GM20000 (cell line): ENCODE data around the gene UGT2B17.
"Not testable (repeated sequence)": the region's sequence is repeated elsewhere in the genome, so short reads cannot be mapped to it uniquely, and the experiment has no call there.

Experiments used
- DNase-seq: peaks from one replicate; pipeline ENCODE4 v3.0.0; 2012; ENCODE audit warnings: low spot score
- CTCF ChIP-seq: IDR thresholded peaks from 2 replicates; pipeline ENCODE4 v1.5.1; 2012; ENCODE audit warnings: mild to moderate bottlenecking, control low read depth; ENCODE audit errors: extremely low read depth, missing control alignments

The UGT2B17 gene

GRCh38 chr4:68581383-68582338 lies 5.5 kb upstream of the UGT2B17 start:
- no peak for DNase-seq
- no peak for TF ChIP-seq CTCF

- no peak for TF ChIP-seq CTCF
Measured at GRCh38 chr4:68577590-68577989, 1.5 kb upstream of the UGT2B17 start.

GRCh38 chr4:68575636-68576035 lies 486 bp downstream of the UGT2B17 start:
- not testable (repeated sequence) for DNase-seq

More at GRCh38 chr4:68577590-68577989, 1.5 kb upstream of the UGT2B17 start:
- DNase-seq, result no peak

GRCh38 chr4:68575081-68575480 lies 1.0 kb downstream of the UGT2B17 start:
- no peak for DNase-seq
- TF ChIP-seq CTCF, result no peak

GRCh38 chr4:68572653-68573170 lies 3.4 kb downstream of the UGT2B17 start:
- TF ChIP-seq CTCF, result no peak
- no peak for DNase-seq

- DNase-seq, result no peak
- no peak for TF ChIP-seq CTCF
Measured at GRCh38 chr4:68570122-68570507, 6.0 kb downstream of the UGT2B17 start.

GRCh38 chr4:68569466-68570121 lies 6.5 kb downstream of the UGT2B17 start:
- DNase-seq, result no peak

GRCh38 chr4:68569036-68569435 lies 7.1 kb downstream of the UGT2B17 start:
- DNase-seq, result not testable (repeated sequence)

More at GRCh38 chr4:68569466-68570121, 6.5 kb downstream of the UGT2B17 start:
- TF ChIP-seq CTCF, result no peak

- not testable (repeated sequence) for DNase-seq
Measured at GRCh38 chr4:68568535-68568934, 7.6 kb downstream of the UGT2B17 start.

- DNase-seq, result not testable (repeated sequence)
Measured at GRCh38 chr4:68566364-68566763, 9.8 kb downstream of the UGT2B17 start.

GRCh38 chr4:68565082-68565481 lies 11.0 kb downstream of the UGT2B17 start:
- not testable (repeated sequence) for DNase-seq

GRCh38 chr4:68560364-68561070 lies 15.6 kb downstream of the UGT2B17 start:
- not testable (repeated sequence) for DNase-seq
